HG03159 (cell line): ENCODE measurements around the gene SLC25A21.
"Not testable (repeated sequence)": the region's sequence is repeated elsewhere in the genome, so short reads cannot be mapped to it uniquely, and the experiment has no call there.

Experiments used
- ATAC-seq: cut with Tn5 transposase; IDR thresholded peaks from one replicate; pipeline ENCODE4 v1.9.1; 2021; ENCODE audit warnings: mild to moderate bottlenecking, moderate library complexity; ENCODE audit not compliant: unreplicated experiment

SLC25A21 gene

GRCh38 chr14:36900846-36901245, 271.6 kb downstream of the SLC25A21 start:
- ATAC-seq, result no peak

DNA sequence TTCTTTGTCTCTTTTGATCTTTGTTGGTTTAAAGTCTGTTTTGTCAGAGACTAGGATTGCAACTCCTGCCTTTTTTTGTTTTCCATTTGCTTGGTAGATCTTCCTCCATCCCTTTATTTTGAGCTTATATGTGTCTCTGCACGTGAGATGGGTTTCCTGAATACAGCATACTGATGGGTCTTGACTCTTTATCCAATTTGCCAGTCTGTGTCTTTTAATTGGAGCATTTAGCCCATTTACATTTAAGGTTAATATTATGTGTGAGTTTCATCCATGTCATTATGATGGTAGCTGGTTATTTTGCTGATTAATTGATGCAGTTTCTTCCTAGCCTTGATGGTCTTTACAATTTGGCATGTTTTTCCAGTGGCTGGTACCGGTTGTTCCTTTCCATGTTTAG, 276.1 kb downstream of the SLC25A21 start:
- ATAC-seq, result not testable (repeated sequence)

- ATAC-seq, result no peak
Measured at GRCh38 chr14:36884049-36884448, 288.4 kb downstream of the SLC25A21 start.

GRCh38 chr14:36880276-36880675, 292.1 kb downstream of the SLC25A21 start:
- ATAC-seq, result no peak

DNA sequence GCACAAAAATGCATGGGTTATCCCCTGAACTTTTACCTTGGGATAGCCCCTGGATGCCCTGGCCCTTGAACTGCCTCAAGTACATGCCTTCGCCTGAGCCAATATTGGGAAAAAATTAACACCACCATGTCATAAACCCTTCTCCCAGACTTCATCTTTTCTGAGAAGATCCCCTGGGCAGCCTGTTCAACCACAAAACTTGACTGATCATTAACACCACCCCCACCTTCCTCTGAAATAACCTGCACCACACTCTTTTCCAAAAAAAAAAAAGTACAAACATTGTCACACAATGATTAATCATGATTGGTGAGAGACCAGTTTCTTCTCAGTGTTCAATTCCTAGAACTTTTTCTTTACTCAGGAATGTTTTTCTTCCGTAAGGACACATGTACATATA, 292.8 kb downstream of the SLC25A21 start:
- no peak for ATAC-seq

DNA sequence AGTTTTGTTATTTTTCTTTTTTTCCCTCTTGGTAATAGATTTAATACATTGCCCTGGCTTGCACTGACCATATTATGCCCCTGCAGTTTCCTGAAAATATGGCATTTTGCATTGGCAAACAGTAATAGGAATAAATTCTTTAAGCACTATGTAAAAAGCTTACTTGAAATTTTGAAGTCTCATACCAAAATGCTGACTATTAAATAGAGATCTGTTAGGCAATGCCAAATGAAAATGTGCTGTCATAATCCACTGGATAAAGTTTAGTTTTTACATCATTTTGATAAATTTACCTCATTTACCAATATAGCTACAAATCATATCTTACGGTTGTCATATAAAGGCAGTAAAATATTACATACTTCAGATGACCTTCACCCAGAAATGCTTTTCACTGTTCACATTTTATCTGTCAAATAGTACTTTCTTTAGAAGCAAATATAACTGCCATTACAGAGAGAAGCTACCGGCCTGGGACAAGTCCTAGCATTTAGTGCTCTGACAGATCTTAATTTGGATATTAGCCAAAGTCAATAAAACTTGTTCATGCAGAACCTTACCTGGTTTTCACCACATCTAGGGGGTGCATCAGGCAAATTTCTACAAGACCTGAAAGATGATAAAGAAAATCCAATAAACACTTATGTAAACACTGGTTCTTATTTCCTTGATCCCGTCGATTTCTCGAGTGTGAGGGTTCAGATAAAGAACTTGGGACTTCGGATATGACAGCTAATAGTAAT, 297.8 kb downstream of the SLC25A21 start:
- ATAC-seq, result no peak

GRCh38 chr14:36870776-36871175, 301.6 kb downstream of the SLC25A21 start:
- ATAC-seq, result no peak

DNA sequence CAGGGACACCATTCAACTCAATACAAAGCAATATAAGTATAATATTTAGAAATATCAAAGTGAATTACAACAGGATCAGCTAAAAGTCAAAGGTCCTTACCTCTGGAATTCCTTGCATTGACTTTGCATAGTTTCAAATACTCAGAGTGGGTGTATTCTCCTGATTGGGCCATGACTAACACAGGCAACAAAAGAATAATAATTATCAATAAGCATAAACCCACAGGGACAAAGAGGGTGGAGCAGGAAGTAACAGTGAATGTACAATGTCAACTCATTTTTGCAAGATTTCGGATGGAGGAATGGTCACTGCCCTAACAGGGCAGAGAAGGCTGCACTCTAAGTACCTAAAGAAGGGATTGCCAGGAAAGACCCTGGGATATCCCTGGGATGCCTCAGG, 303.3 kb downstream of the SLC25A21 start:
- ATAC-seq, result no peak

- ATAC-seq, result peak; percentile 93
Measured at GRCh38 chr14:36866867-36867266, 305.5 kb downstream of the SLC25A21 start.

DNA sequence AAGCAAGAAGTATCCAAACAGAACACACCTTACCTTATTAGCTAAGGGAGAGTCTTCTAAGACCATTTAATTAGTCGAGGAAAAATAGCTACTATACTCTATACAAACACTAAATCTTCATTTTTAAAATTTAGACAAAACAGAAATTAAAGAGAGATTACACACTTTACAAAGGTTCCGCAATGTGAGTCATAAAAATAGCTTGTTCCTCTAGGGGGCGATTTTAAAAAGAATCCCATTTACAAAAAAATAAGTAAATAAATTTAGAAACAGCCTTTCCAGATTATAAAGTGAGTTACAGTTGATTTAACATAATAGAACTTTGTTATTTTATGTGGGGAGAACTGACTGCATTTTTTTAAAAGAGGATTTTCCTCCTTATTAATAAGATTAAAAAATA, 309.1 kb downstream of the SLC25A21 start:
- no peak for ATAC-seq

DNA sequence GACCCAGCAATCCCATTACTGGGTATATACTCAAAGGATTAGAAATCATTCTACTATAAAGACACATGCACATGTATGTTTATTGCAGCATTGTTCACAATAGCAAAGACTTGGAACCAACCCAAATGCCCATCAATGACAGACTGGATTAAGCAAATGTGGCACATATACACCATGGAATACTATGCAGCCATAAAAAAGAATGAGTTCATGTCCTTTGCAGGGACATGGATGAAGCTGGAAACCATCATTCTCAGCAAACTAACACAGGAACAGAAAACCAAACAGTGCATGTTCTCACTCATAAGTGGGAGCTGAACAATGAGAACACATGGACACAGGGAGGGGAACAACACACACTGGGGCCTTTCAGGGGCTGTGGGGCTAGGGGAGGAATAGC, 310.2 kb downstream of the SLC25A21 start:
- ATAC-seq, result not testable (repeated sequence)

DNA sequence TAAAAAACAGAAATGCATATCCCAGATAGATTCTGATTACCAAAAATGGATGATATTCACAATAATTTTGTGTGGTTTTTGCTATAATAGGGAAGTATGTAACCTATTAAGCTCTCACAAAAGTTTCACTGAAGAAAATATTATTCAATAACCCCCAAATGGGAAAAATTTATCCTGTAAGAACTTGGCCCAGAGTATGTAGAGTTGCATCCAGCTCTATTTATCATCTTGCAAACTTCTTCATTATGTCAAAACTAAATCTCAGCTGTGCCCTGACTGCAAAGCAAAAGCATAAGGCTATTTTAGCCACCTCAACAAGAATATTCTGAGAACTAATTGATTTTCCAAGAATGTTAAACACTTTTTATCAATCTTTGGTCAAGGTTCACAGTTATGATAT, 311.6 kb downstream of the SLC25A21 start:
- no peak for ATAC-seq

DNA sequence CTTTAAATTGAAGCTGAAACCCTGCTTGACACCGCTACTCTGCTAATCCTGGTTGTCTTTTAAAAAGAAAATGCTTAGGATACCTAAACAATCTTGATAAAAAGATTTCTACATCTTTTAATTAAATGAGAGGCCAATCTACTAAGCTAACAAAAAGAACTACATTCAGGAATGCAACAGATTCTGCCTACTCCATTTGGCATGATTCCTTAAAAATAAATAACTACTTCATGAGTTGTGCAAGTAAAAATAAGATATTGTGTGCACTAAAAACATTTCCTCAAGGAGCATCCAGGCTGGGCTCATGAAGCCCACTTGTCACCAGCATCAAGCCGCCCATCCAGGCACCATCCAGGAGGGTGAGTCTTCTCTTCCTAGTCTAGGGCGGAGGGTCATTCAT, 313.3 kb downstream of the SLC25A21 start:
- no peak for ATAC-seq

GRCh38 chr14:36857842-36858445, 314.5 kb downstream of the SLC25A21 start:
- ATAC-seq, result no peak

GRCh38 chr14:36857136-36857535, 315.3 kb downstream of the SLC25A21 start:
- no peak for ATAC-seq

- no peak for ATAC-seq
Measured at GRCh38 chr14:36856095-36856878, 316.1 kb downstream of the SLC25A21 start.

DNA sequence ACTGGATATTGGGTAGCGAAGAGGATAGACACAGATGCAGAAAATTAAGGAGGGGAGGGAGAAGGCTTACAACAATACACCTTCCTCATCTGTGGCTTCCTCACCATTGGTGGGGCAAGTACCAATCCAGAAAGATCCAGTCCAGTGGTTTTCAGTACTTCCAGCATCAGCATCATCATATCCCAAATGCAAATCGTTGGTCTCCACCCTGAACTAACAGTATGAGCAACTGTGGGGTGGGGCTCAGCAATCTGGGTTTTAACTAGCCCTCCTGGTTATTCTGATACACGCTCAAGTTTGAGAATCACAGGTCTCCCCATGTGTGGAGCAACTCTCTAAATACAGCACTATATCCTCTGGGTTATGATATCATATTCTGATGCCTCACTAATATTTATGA, 317.0 kb downstream of the SLC25A21 start:
- no peak for ATAC-seq

DNA sequence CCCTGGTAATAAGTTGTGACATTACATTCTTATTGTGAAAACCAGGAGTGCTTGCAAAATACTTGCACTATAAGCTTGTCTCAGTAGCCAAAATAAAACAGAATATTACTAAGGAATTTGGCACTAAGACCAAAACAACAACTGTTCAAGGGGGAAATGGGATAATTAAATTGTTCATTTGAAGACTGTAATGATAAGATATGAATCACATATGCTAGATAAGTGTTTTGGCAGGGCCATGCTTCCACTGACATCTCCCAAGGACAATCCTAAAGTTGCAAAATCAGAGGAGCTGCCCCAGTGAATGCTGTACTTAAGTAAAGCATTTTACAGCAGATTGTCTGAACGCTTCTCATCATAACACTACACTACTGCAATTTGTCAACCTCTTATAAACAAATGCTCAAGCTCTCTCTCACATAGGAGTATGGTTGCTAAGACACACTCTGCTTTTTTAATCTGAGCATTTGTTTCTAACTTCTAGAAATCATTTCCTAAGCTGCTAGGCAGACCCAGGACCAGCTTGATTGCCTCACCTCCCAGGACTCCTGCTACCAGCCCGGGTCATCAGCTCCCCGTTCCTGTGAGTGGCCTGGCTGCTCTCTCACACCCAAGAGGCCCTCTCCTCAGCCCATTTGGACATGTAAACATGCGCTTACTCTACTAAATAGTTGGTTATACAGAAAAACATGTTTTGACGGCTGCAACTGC, 319.3 kb downstream of the SLC25A21 start:
- no peak for ATAC-seq

- ATAC-seq, result no peak
Measured at GRCh38 chr14:36848213-36848612, 324.2 kb downstream of the SLC25A21 start.

DNA sequence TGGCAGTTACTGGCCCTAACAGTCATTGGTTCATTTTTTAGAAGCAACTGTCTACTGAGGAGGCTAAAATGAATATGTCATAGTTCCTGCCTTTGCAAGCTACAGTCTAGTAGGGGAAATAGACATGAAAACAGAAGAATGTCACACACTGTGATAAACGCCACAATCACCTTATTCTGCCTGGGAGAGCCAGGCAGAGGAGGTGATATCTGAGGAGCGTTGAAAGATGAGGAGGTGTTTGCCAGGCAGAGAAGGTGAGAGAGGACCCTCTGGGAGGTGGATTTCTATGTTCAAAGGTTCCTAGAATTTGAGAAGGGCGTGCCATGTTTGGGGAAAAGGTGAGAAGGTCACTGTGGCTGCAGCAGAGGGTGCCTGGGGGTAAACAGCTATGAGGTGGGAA, 325.0 kb downstream of the SLC25A21 start:
- ATAC-seq, result no peak

DNA sequence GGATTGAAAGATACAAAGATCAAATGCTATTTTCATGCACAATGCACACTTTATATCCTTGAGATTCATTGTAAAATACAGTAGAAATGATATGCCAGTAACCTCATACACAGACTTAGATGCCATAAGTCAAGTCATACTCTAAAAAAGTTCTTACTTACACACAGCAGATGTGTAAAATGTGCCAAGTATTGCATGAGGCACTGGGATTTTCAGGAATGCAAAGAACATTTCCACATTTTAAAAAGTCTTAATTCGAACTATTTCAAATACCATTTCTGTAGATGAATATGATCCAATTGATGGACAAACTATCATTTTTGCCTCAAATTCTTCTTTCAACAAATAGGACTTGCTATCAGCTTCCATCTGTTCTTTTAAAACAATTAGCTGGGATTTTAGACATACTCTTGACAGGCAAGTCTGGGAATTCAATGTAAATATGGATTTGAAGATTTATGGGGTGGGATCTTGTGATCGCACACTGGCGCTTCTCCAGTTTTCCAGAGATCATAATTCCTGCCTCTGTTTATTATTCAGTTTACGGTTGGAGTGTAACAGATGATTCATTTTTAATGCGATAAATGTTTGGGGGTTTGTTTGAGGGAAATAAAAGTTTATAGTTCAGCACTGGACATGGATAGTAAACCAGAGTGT, 326.9 kb downstream of the SLC25A21 start:
- no peak for ATAC-seq
